Vagina (tissue), 2 donors: ENCODE measurements around the gene CYP2B6.

Experiments
- POLR2A ChIP-seq, 2 donors: fragments of 450-650 bp; IDR thresholded peaks; one replicate each; pipeline ENCODE4 v1.6.1; 2017; ENCODE audit warnings: antibody characterized with exemption in 2 of 2, mild to moderate bottlenecking in 2 of 2, moderate library complexity in 2 of 2
- POLR2AphosphoS5 ChIP-seq, 2 donors: sonication (generic); formaldehyde crosslinking; IDR thresholded peaks; one replicate each; pipeline ENCODE4 v1.9.0; 2017; ENCODE audit warnings: antibody characterized with exemption in 2 of 2, mild to moderate bottlenecking in 2 of 2, low read depth in 1 of 2; ENCODE audit not compliant: insufficient read depth in 1 of 2
- TF ChIP-seq, protein P1 (sequence below), 3 experiments: fragments of 450-650 bp in 2 of 3; fragments of 200-600 bp in 1 of 3; sonication (generic) in 1 of 3; IDR thresholded peaks; one replicate each; pipeline ENCODE4 v1.5.1; 2017 to 2019; ENCODE audit warnings: antibody characterized with exemption in 3 of 3, mild to moderate bottlenecking in 2 of 3, moderate library complexity in 2 of 3

DNA sequence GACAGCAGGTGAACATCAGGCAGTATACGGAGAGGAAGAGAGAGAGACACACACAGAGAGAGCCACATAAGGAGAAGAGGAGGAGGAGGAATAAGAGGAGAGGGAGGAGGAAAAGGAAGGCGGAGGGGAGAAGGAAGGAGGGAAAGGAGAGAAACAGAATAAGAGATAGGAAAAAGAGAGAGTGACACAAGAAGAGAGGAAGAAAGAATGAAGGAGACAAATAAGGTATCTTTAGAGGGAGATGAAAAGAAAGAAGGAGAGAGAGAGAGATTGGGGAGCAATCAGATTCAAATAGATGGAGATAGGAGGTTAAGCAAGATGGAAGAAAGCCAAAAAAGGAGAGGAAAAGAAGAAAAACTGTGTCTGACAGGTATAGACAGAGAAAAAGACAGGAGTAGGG lies 44.0 kb upstream of the CYP2B6 start:
- TF ChIP-seq, protein P1, sequence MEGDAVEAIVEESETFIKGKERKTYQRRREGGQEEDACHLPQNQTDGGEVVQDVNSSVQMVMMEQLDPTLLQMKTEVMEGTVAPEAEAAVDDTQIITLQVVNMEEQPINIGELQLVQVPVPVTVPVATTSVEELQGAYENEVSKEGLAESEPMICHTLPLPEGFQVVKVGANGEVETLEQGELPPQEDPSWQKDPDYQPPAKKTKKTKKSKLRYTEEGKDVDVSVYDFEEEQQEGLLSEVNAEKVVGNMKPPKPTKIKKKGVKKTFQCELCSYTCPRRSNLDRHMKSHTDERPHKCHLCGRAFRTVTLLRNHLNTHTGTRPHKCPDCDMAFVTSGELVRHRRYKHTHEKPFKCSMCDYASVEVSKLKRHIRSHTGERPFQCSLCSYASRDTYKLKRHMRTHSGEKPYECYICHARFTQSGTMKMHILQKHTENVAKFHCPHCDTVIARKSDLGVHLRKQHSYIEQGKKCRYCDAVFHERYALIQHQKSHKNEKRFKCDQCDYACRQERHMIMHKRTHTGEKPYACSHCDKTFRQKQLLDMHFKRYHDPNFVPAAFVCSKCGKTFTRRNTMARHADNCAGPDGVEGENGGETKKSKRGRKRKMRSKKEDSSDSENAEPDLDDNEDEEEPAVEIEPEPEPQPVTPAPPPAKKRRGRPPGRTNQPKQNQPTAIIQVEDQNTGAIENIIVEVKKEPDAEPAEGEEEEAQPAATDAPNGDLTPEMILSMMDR (IDR thresholded peaks at IDR 0.05), result no peak
- TF ChIP-seq POLR2A (IDR thresholded peaks at IDR 0.05) (no peak), POLR2AphosphoS5 (IDR thresholded peaks at IDR 0.05; ENCODE audit: insufficient read depth in 1 of 2, low read depth in 1 of 2) (no peak)
